ENCODE data around the gene IPO11.

IPO11 gene

DNA sequence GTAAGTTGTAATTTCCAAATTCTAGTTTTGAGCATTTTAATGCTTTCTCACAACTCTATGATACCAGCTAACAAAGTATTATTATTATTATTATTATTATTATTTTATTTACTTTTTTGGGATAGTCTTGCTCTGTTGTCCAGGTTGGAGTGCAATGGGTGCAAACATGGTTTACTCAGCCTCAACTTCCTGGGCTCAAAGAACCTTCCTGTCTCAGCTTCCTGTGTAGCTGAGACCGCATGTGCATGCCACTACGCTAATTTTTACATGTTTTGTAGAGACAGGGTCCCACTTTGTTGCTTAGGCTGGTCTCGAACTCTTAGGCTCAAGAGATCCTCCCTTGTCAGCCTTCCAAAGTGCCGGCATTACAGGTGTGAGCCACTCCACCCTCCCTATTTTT is 193.1 kb downstream of the IPO11 start:
- H3K4me3 Mint-ChIP-seq = no peak overlapping the region
- H3K36me3 Mint-ChIP-seq (ENCODE audit: low read depth) = peaks cover 22% of the 10 kb centered on the region
- no peaks in the 10 kb centered on the region for H3K27me3 Mint-ChIP-seq (ENCODE audit: low read depth)
- no peak overlapping the region for H3K27ac Mint-ChIP-seq
- no peaks in the 10 kb centered on the region for H3K9me3 Mint-ChIP-seq
- H3K4me1 Mint-ChIP-seq = no peaks in the 10 kb centered on the region
- TF ChIP-seq, protein P1, sequence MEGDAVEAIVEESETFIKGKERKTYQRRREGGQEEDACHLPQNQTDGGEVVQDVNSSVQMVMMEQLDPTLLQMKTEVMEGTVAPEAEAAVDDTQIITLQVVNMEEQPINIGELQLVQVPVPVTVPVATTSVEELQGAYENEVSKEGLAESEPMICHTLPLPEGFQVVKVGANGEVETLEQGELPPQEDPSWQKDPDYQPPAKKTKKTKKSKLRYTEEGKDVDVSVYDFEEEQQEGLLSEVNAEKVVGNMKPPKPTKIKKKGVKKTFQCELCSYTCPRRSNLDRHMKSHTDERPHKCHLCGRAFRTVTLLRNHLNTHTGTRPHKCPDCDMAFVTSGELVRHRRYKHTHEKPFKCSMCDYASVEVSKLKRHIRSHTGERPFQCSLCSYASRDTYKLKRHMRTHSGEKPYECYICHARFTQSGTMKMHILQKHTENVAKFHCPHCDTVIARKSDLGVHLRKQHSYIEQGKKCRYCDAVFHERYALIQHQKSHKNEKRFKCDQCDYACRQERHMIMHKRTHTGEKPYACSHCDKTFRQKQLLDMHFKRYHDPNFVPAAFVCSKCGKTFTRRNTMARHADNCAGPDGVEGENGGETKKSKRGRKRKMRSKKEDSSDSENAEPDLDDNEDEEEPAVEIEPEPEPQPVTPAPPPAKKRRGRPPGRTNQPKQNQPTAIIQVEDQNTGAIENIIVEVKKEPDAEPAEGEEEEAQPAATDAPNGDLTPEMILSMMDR (IDR thresholded peaks at IDR 0.05; ENCODE audit: unreplicated experiment in 3 of 3) = no peak

DNA sequence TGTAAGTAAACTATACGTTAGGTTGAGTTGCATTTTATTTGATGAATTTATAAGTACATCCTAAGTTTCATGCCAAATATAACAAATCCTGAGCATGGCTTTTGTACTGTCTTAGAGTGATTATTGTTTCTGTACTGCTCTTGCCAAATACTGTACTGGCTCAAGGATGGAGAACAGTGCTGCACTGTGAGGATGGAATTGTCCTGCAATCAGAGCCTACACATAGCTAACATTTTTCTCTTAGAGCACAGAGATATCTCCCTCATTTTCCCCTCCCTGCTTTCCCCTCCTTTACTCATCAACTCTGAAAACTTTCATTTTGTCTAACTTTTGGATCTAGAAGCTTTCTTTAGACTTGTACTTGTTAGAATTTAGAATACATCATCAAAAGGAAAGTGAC is 194.3 kb downstream of the IPO11 start:
- peaks cover 22% of the 10 kb centered on the region for H3K36me3 Mint-ChIP-seq (ENCODE audit: low read depth)
- TF ChIP-seq, protein P1 (IDR thresholded peaks at IDR 0.05; ENCODE audit: unreplicated experiment in 3 of 3) = no peak
- H3K9me3 Mint-ChIP-seq = no peaks in the 10 kb centered on the region
- H3K4me3 Mint-ChIP-seq = no peak overlapping the region
- no peaks in the 10 kb centered on the region for H3K27me3 Mint-ChIP-seq (ENCODE audit: low read depth)
- H3K27ac Mint-ChIP-seq = peak overlapping the region in 2 of 3 experiments; percentile 15 to 24
- no peaks in the 10 kb centered on the region for H3K4me1 Mint-ChIP-seq

DNA sequence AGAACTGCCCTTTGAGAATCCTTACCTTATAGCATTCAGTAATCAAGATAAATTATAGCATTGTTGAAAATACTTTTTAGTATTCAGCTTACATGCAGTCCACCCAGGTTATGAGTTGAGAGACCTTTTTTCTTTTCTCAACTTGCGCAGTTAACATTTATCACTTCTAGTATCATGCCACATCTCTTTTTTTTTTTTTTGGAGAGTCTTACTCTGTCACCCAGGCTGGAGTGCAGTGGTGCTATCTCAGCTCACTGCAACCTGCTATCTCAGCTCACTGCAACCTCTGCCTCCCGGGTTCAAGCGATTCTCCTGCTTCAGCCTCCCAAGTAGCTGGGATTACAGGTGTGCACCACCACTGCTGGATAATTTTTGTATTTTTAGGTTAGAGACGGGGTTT is 195.1 kb downstream of the IPO11 start:
- H3K4me1 Mint-ChIP-seq = no peaks in the 10 kb centered on the region
- H3K27me3 Mint-ChIP-seq (ENCODE audit: low read depth) = no peaks in the 10 kb centered on the region
- H3K36me3 Mint-ChIP-seq (ENCODE audit: low read depth) = peaks cover 22% of the 10 kb centered on the region
- H3K4me3 Mint-ChIP-seq = no peak overlapping the region
- H3K9me3 Mint-ChIP-seq = no peaks in the 10 kb centered on the region
- H3K27ac Mint-ChIP-seq = no peak overlapping the region
- TF ChIP-seq, protein P1 (IDR thresholded peaks at IDR 0.05; ENCODE audit: unreplicated experiment in 3 of 3) = no peak

DNA sequence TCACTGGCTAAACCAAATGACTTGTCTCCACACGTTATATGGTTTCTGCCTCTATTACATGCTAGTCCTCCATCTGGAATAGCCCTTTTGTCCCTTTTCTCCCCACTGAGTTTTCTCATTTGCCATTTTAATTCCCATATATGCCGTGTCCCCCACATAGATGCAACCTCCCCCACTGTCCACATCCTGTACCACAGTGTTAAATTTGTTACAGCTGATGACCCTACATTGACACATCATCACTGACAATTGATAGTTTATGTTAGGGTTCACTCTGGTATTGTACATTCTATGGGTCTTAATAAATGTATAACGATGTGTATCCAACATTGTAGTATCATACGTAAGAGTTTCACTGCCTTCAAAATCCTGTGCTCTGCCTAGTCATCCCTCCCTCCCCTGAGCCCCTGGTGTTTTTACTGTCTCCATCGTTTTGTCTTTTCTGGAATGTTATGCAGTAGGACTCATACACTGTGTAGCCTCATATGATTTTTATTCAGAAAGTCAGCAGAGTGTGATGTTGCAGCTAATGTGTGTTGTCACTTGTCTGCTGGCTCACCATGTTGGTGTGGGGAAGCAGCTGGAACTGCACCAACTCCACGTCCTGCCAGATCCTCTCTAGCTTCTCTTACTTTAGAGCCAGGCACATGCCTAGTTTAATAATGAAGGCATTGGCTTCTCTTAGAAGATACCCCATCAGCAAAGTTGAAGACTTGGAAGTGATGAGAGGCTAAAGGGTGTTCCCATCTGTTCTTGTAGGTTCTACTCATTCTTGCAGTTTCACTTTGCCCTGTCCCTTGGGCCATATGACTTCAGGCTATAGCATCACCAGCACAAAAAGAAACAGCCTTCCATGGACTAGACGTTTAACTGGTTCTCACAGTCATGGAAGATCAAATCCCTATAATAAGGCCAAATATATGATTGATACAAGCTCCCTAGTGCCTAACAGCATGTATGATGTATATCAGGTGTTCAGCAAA is 196.3 kb downstream of the IPO11 start:
- Mint-ChIP-seq H3K27ac (no peak overlapping the region), H3K9me3 (no peaks in the 10 kb centered on the region), H3K36me3 (ENCODE audit: low read depth) (peaks cover 28% of the 10 kb centered on the region), H3K4me3 (no peak overlapping the region), H3K4me1 (no peaks in the 10 kb centered on the region), H3K27me3 (ENCODE audit: low read depth) (no peaks in the 10 kb centered on the region)
- TF ChIP-seq, protein P1 (IDR thresholded peaks at IDR 0.05; ENCODE audit: unreplicated experiment in 3 of 3) = no peak

DNA sequence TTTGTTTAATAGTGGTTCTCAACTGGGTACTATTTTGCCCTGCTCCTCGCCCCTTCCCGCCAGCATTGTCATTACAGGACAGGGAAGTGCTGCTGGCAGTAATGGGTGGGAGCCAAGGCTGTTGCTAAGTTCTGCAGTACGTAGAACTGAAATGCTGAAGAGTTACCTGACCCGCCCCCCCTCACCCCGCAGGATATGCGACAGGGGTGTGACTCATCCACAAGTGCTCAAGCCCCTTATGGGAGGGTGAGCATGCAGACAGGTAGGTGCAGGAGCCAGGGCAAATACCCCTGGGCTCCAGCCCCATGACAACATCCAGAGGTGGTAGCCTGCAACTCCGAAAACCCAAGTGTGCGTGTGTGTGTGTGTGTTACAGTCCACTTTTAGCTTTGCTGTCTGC is 201.8 kb downstream of the IPO11 start:
- Mint-ChIP-seq H3K27ac (no peak overlapping the region), H3K4me3 (no peak overlapping the region), H3K27me3 (ENCODE audit: low read depth) (no peaks in the 10 kb centered on the region), H3K4me1 (no peaks in the 10 kb centered on the region), H3K9me3 (peaks cover 5% of the 10 kb centered on the region), H3K36me3 (ENCODE audit: low read depth) (peaks cover 38% of the 10 kb centered on the region)
- TF ChIP-seq, protein P1 (IDR thresholded peaks at IDR 0.05; ENCODE audit: unreplicated experiment in 3 of 3) = no peak

All from nephron (organoid).